WTC11 (cell line): ENCODE results near the gene IDH3G. TPM values are rescaled to one million over a fixed set of nuclear protein-coding genes. Genes with fewer than 3 reads are reported as not detected.
"Not testable (repeated sequence)": the region's sequence is repeated elsewhere in the genome, so short reads cannot be mapped to it uniquely, and the experiment has no call there.

ENCODE experiments used
- ATAC-seq: fragments of 200-7000 bp; cut with Tn5 transposase; 2 replicates; pipeline ENCODE4 v1.10.0; 2021; ENCODE audit warnings: mild to moderate bottlenecking, moderate library complexity
- CTCF ChIA-PET: fragments of 300-600 bp; sonication (Branson Sonifier 250); formaldehyde crosslinking; loops from one replicate; lab custom pipeline; 2021; ENCODE audit warnings: antibody characterized with exemption; lab: Charles Lee
- POLR2A ChIA-PET: fragments of 350-600 bp; sonication (Branson Sonifier 250); formaldehyde crosslinking; loops from one replicate; lab custom pipeline; 2021; ENCODE audit warnings: antibody characterized with exemption; lab: Charles Lee
- DNase-seq: peaks from one replicate; pipeline ENCODE4 v3.0.0; 2021; ENCODE audit warnings: low spot score
- H3K27ac Mint-ChIP-seq: 2 replicates; pipeline ENCODE4 v1.8.0; 2021; ENCODE audit warnings: mixed read lengths
- H3K27me3 Mint-ChIP-seq: 2 replicates; pipeline ENCODE4 v1.8.0; 2021; ENCODE audit warnings: low read depth, mild to moderate bottlenecking, moderate library complexity, mixed read lengths
- H3K36me3 Mint-ChIP-seq: 2 replicates; pipeline ENCODE4 v1.8.0; 2021; ENCODE audit warnings: mixed read lengths
- H3K4me1 Mint-ChIP-seq: 2 replicates; pipeline ENCODE4 v1.8.0; 2022; ENCODE audit warnings: mixed read lengths
- H3K4me3 Mint-ChIP-seq: 2 replicates; pipeline ENCODE4 v1.8.0; 2021; ENCODE audit warnings: mild to moderate bottlenecking, moderate library complexity, mixed read lengths
- H3K9me3 Mint-ChIP-seq: 2 replicates; pipeline ENCODE4 v1.8.0; 2021; ENCODE audit warnings: mixed read lengths
- CTCF ChIP-seq: fragments of 200-600 bp; IDR thresholded peaks from 2 replicates; pipeline ENCODE4 v1.8.0; 2022; ENCODE audit warnings: antibody characterized with exemption
- ESRRA ChIP-seq: sonication (generic); formaldehyde crosslinking; IDR thresholded peaks from 2 replicates; pipeline ENCODE4 v1.8.1; 2022; ENCODE audit warnings: mild to moderate bottlenecking, missing genetic modification reagents, borderline replicate concordance
- GRHL2 ChIP-seq: fragments of 250-450 bp; sonication (Bioruptor Pico); IDR thresholded peaks from 2 replicates; pipeline ENCODE4 v1.8.0; 2022; ENCODE audit warnings: mild to moderate bottlenecking, moderate library complexity; ENCODE audit not compliant: insufficient replicate concordance, severe bottlenecking
- KAT7 ChIP-seq: sonication (generic); formaldehyde crosslinking; IDR thresholded peaks from 2 replicates; pipeline ENCODE4 v1.8.1; 2023; ENCODE audit warnings: missing genetic modification reagents, mild to moderate bottlenecking, borderline replicate concordance
- NFATC4 ChIP-seq: fragments of 250-450 bp; sonication (Bioruptor Pico); IDR thresholded peaks from 2 replicates; pipeline ENCODE4 v1.9.0; 2021; ENCODE audit warnings: mild to moderate bottlenecking
- OVOL2 ChIP-seq: fragments of 250-450 bp; sonication (Bioruptor Pico); IDR thresholded peaks from 2 replicates; pipeline ENCODE4 v1.9.0; 2021; ENCODE audit warnings: mild to moderate bottlenecking, borderline replicate concordance
- RORB ChIP-seq: fragments of 250-450 bp; sonication (Bioruptor Pico); IDR thresholded peaks from 2 replicates; pipeline ENCODE4 v1.9.0; 2021; ENCODE audit warnings: mild to moderate bottlenecking
- SOX15 ChIP-seq: fragments of 250-450 bp; sonication (Bioruptor Pico); IDR thresholded peaks from 2 replicates; pipeline ENCODE4 v1.9.0; 2021; ENCODE audit warnings: mild to moderate bottlenecking
- ZNF121 ChIP-seq: sonication (generic); formaldehyde crosslinking; IDR thresholded peaks from 2 replicates; pipeline ENCODE4 v1.8.0; 2023; ENCODE audit warnings: missing genetic modification reagents
- ZNF138 ChIP-seq: sonication (generic); formaldehyde crosslinking; conservative IDR thresholded peaks from 2 replicates; pipeline ENCODE4 v1.8.1; 2022; ENCODE audit warnings: mild to moderate bottlenecking, moderate library complexity, missing genetic modification reagents
- ZNF232 ChIP-seq: sonication (generic); formaldehyde crosslinking; IDR thresholded peaks from 2 replicates; pipeline ENCODE4 v1.8.0; 2022; ENCODE audit warnings: mild to moderate bottlenecking, missing genetic modification reagents
- ZSCAN18 ChIP-seq: fragments of 250-450 bp; sonication (Bioruptor Pico); IDR thresholded peaks from 2 replicates; pipeline ENCODE4 v2.1.2; 2022; ENCODE audit warnings: mild to moderate bottlenecking, moderate library complexity
- total RNA-seq: library from RNA; stranded (reverse); gene quantifications from 3 replicates; pipeline ENCODE4 v1.2.3, GENCODE V29; 2021
- TF ChIP-seq, protein P1 (sequence below): fragments of 250-450 bp; sonication (Bioruptor Pico); IDR thresholded peaks from 2 replicates; pipeline ENCODE4 v1.9.0; 2021; ENCODE audit warnings: moderate library complexity, mild to moderate bottlenecking, inconsistent platforms, borderline replicate concordance
- TF ChIP-seq, protein P2 (sequence below): fragments of 250-450 bp; sonication (Bioruptor Pico); IDR thresholded peaks from 2 replicates; pipeline ENCODE4 v1.9.0; 2021; ENCODE audit warnings: mild to moderate bottlenecking
- TF ChIP-seq, protein P3 (sequence below): sonication (generic); formaldehyde crosslinking; IDR thresholded peaks from 2 replicates; pipeline ENCODE4 v1.8.1; 2023; ENCODE audit warnings: mild to moderate bottlenecking, missing genetic modification reagents, moderate library complexity
- TF ChIP-seq, protein P4 (sequence below): sonication (generic); formaldehyde crosslinking; IDR thresholded peaks from 2 replicates; pipeline ENCODE4 v1.8.0; 2023; ENCODE audit warnings: missing genetic modification reagents, mild to moderate bottlenecking, borderline replicate concordance
- TF ChIP-seq, protein P5 (sequence below): sonication (generic); formaldehyde crosslinking; IDR thresholded peaks from 2 replicates; pipeline ENCODE4 v1.8.1; 2023; ENCODE audit warnings: mild to moderate bottlenecking, missing genetic modification reagents, moderate library complexity
- TF ChIP-seq, protein P6 (sequence below): sonication (generic); formaldehyde crosslinking; IDR thresholded peaks from 2 replicates; pipeline ENCODE4 v1.8.1; 2023; ENCODE audit warnings: mild to moderate bottlenecking, missing genetic modification reagents

IDH3G gene
- total RNA-seq, 1 experiment from 2014 or later: 52.4 TPM

DNA sequence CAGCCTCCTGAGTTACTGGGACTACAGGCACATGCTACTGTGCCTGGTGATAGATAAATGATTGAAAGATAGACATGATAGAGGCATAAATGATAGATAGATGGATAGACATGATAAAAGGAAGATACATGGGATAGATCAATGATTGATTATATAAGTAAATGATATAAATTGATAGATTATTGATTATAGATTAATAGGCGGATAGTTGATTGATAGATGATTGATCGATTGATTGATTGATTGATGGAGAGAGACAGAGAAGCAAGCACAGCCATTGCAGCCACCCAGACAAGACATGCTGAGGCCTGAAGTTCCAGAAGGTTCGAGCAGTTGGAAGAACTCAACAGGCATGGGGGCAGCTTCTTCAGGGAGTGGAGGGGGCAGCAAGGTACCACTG lies 47.8 kb downstream of the IDH3G start:
- TF ChIP-seq NFATC4 (CRISPR knock-in tag) (no peak), CTCF (no peak), GRHL2 (no peak), ZSCAN18 (CRISPR knock-in tag) (no peak), ZNF121 (CRISPR knock-in tag) (no peak), SOX15 (no peak), OVOL2 (CRISPR knock-in tag) (no peak), KAT7 (CRISPR knock-in tag) (no peak), RORB (CRISPR knock-in tag) (no peak)
- TF ChIP-seq, protein P1, sequence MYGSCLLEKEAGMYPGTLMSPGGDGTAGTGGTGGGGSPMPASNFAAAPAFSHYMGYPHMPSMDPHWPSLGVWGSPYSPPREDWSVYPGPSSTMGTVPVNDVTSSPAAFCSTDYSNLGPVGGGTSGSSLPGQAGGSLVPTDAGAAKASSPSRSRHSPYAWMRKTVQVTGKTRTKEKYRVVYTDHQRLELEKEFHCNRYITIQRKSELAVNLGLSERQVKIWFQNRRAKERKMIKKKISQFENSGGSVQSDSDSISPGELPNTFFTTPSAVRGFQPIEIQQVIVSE: no peak
- TF ChIP-seq, protein P2, sequence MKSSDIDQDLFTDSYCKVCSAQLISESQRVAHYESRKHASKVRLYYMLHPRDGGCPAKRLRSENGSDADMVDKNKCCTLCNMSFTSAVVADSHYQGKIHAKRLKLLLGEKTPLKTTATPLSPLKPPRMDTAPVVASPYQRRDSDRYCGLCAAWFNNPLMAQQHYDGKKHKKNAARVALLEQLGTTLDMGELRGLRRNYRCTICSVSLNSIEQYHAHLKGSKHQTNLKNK: no peak
- TF ChIP-seq, protein P3, sequence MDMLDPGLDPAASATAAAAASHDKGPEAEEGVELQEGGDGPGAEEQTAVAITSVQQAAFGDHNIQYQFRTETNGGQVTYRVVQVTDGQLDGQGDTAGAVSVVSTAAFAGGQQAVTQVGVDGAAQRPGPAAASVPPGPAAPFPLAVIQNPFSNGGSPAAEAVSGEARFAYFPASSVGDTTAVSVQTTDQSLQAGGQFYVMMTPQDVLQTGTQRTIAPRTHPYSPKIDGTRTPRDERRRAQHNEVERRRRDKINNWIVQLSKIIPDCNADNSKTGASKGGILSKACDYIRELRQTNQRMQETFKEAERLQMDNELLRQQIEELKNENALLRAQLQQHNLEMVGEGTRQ (CRISPR knock-in tag): no peak
- TF ChIP-seq, all 79 proteins: peak for 0
- peaks cover 3% of the 10 kb centered on the region; the same call in 1 of the 2 replicates for H3K4me1 Mint-ChIP-seq
- no peak overlapping the region for H3K27ac Mint-ChIP-seq
- ATAC-seq (no peak), DNase-seq (no peak)
- no peaks in the 10 kb centered on the region for H3K36me3 Mint-ChIP-seq
- H3K9me3 Mint-ChIP-seq: no peaks in the 10 kb centered on the region
- POLR2A ChIA-PET: no interaction called here
- no peak overlapping the region for H3K4me3 Mint-ChIP-seq
- no peaks in the 10 kb centered on the region for H3K27me3 Mint-ChIP-seq
- CTCF ChIA-PET: no interaction called here

- H3K27me3 Mint-ChIP-seq, H3K36me3 Mint-ChIP-seq, DNase-seq, POLR2A ChIA-PET, ATAC-seq, H3K9me3 Mint-ChIP-seq, H3K4me1 Mint-ChIP-seq, H3K27ac Mint-ChIP-seq: not testable (repeated sequence)
- H3K4me3 Mint-ChIP-seq: peak overlapping the region; percentile 72
- CTCF ChIA-PET: interaction anchor here (1.0 to 1.8 kb wide), 6 partner anchors 17 to 202 kb away, joined by 3 to 5 read pairs (median 3); no protein-coding TSS in a partner anchor
Observed at GRCh38 chrX:153745067-153745433, 49.1 kb downstream of the IDH3G start.

GRCh38 chrX:153744210-153745066 lies 49.7 kb downstream of the IDH3G start:
- ChIA-PET POLR2A (no interaction called here), CTCF (interaction anchor here (0.9 to 1.8 kb wide), 7 partner anchors 17 to 203 kb away, joined by 3 to 5 read pairs (median 3); no protein-coding TSS in a partner anchor)
- Mint-ChIP-seq H3K9me3 (no peaks in the 10 kb centered on the region), H3K27me3 (no peaks in the 10 kb centered on the region), H3K4me3 (peak overlapping the region; percentile 72), H3K27ac (no peak overlapping the region), H3K4me1 (peaks cover 3% of the 10 kb centered on the region; the same call in 1 of the 2 replicates), H3K36me3 (no peaks in the 10 kb centered on the region)
- DNase-seq: peak; percentile 52
- ATAC-seq: peak; percentile 58
- TF ChIP-seq, protein P4, sequence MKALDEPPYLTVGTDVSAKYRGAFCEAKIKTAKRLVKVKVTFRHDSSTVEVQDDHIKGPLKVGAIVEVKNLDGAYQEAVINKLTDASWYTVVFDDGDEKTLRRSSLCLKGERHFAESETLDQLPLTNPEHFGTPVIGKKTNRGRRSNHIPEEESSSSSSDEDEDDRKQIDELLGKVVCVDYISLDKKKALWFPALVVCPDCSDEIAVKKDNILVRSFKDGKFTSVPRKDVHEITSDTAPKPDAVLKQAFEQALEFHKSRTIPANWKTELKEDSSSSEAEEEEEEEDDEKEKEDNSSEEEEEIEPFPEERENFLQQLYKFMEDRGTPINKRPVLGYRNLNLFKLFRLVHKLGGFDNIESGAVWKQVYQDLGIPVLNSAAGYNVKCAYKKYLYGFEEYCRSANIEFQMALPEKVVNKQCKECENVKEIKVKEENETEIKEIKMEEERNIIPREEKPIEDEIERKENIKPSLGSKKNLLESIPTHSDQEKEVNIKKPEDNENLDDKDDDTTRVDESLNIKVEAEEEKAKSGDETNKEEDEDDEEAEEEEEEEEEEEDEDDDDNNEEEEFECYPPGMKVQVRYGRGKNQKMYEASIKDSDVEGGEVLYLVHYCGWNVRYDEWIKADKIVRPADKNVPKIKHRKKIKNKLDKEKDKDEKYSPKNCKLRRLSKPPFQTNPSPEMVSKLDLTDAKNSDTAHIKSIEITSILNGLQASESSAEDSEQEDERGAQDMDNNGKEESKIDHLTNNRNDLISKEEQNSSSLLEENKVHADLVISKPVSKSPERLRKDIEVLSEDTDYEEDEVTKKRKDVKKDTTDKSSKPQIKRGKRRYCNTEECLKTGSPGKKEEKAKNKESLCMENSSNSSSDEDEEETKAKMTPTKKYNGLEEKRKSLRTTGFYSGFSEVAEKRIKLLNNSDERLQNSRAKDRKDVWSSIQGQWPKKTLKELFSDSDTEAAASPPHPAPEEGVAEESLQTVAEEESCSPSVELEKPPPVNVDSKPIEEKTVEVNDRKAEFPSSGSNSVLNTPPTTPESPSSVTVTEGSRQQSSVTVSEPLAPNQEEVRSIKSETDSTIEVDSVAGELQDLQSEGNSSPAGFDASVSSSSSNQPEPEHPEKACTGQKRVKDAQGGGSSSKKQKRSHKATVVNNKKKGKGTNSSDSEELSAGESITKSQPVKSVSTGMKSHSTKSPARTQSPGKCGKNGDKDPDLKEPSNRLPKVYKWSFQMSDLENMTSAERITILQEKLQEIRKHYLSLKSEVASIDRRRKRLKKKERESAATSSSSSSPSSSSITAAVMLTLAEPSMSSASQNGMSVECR (CRISPR knock-in tag): no peak
- no peak for TF ChIP-seq ZNF232 (CRISPR knock-in tag)
- TF ChIP-seq, protein P5, sequence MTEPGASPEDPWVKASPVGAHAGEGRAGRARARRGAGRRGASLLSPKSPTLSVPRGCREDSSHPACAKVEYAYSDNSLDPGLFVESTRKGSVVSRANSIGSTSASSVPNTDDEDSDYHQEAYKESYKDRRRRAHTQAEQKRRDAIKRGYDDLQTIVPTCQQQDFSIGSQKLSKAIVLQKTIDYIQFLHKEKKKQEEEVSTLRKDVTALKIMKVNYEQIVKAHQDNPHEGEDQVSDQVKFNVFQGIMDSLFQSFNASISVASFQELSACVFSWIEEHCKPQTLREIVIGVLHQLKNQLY (CRISPR knock-in tag): no peak
- TF ChIP-seq ESRRA (CRISPR knock-in tag): no peak
- TF ChIP-seq ZNF138 (CRISPR knock-in tag): no peak
- TF ChIP-seq, protein P6, sequence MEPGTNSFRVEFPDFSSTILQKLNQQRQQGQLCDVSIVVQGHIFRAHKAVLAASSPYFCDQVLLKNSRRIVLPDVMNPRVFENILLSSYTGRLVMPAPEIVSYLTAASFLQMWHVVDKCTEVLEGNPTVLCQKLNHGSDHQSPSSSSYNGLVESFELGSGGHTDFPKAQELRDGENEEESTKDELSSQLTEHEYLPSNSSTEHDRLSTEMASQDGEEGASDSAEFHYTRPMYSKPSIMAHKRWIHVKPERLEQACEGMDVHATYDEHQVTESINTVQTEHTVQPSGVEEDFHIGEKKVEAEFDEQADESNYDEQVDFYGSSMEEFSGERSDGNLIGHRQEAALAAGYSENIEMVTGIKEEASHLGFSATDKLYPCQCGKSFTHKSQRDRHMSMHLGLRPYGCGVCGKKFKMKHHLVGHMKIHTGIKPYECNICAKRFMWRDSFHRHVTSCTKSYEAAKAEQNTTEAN (CRISPR knock-in tag): no peak
